Lower leg skin (tissue), 3 donors: ENCODE results near the gene TMEM98.
"Not testable (repeated sequence)": the region's sequence is repeated elsewhere in the genome, so short reads cannot be mapped to it uniquely, and the experiment has no call there.

ENCODE experiments used
- CTCF ChIP-seq, 3 donors: fragments of 450-650 bp; IDR thresholded peaks; one replicate each; pipeline ENCODE4 v1.5.1; 2016; ENCODE audit warnings: antibody characterized with exemption in 3 of 3, mild to moderate bottlenecking in 3 of 3, moderate library complexity in 2 of 3
- POLR2A ChIP-seq, 2 donors: fragments of 450-650 bp; IDR thresholded peaks; one replicate each; pipeline ENCODE4 v1.6.1; 2016 to 2017; ENCODE audit warnings: antibody characterized with exemption in 2 of 2, mild to moderate bottlenecking in 1 of 2, moderate library complexity in 1 of 2

DNA sequence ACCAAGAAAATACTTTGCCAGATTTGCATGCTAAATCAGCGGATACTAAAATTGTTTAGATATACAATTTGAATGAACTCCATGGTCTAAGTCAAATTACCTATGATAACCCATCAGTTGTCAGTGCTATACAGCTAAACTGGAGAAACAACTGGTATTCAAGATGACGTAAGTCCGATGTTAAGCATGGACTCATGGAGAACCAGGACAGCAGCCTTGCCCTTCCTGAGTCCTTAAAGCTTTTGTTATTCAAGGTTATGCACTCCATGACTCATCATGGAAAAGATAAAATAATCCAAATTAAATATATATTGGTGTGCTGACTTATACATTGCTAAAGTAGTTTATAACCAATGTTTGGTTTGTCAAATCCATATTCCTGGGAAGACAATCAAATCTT is 4.0 kb upstream of the TMEM98 start:
- not testable (repeated sequence) for TF ChIP-seq CTCF, POLR2A (IDR thresholded peaks at IDR 0.05)
